Breast epithelium (tissue), 3 donors: ENCODE measurements around the gene NUP160.

ENCODE experiments used
- CTCF ChIP-seq, 3 donors: fragments of 450-650 bp; IDR thresholded peaks; one replicate each; pipeline ENCODE4 v1.5.1; 2016 to 2017; ENCODE audit warnings: antibody characterized with exemption in 3 of 3, mild to moderate bottlenecking in 3 of 3, moderate library complexity in 3 of 3
- POLR2A ChIP-seq: fragments of 450-650 bp; IDR thresholded peaks from one replicate; pipeline ENCODE4 v1.6.1; 2016; ENCODE audit warnings: antibody characterized with exemption, mild to moderate bottlenecking, moderate library complexity
- POLR2AphosphoS5 ChIP-seq, 3 donors: sonication (generic); formaldehyde crosslinking; IDR thresholded peaks; one replicate each; pipeline ENCODE4 v1.6.1; 2017; ENCODE audit warnings: antibody characterized with exemption in 3 of 3

- TF ChIP-seq CTCF (IDR thresholded peaks at IDR 0.05) (no peak), POLR2A (no peak), POLR2AphosphoS5 (IDR thresholded peaks at IDR 0.05) (no peak)
These were observed 3.9 kb upstream of the NUP160 start for GRCh38 chr11:47852053-47852452.
